Prostate gland (tissue), 2 donors: ENCODE measurements around the gene SLC15A2.

Experiments
- CTCF ChIP-seq, 4 experiments: fragments of 200-600 bp in 2 of 4; fragments of 450-650 bp in 2 of 4; sonication (generic) in 2 of 4; IDR thresholded peaks; 1 replicate in 3 of 4; 2 replicates in 1 of 4; pipeline ENCODE4 v1.5.1; 2016 to 2019; ENCODE audit warnings: antibody characterized with exemption in 4 of 4, mild to moderate bottlenecking in 2 of 4, moderate library complexity in 2 of 4
- POLR2A ChIP-seq: fragments of 450-650 bp; IDR thresholded peaks from one replicate; pipeline ENCODE4 v1.6.1; 2016; ENCODE audit warnings: antibody characterized with exemption, mild to moderate bottlenecking
- POLR2AphosphoS5 ChIP-seq: sonication (generic); formaldehyde crosslinking; IDR thresholded peaks from one replicate; pipeline ENCODE4 v1.6.1; 2017; ENCODE audit warnings: antibody characterized with exemption

GRCh38 chr3:121979246-121979645 is 85.0 kb downstream of the SLC15A2 start:
- no peak for TF ChIP-seq CTCF (IDR thresholded peaks at IDR 0.05)
- no peak for TF ChIP-seq POLR2AphosphoS5
- no peak for TF ChIP-seq POLR2A
